ENCODE data around the gene DST. TPM values are rescaled to one million over a fixed set of nuclear protein-coding genes. Genes with fewer than 3 reads are reported as not detected.

DST gene
- total RNA-seq, 1 experiment from 2014 or later, result 144 TPM

DNA sequence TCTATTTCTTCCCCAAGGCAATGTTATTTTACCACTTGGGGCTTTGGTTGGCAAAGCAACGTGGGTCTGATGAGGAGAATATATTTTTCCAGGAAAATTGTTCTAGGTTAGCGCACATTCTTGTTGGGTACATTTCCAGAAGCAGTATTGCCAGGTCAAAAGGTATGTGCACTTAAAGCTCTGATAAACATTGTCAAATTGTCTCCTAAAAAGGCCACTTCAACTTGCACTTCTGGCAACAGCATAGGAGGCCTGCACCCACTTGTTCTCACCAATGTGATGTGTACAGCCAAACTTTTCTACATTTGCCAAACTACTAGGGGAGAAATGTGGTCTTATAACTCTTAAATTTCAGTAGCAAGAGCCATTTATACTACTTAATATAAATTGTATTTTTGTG is 197.8 kb downstream of the DST start:
- Histone ChIP-seq H4K20me1 (ENCODE audit: insufficient read depth) (no peaks in the 10 kb centered on the region), H3K27ac (ENCODE audit: low read depth, low read length) (no peak overlapping the region), H3K4me2 (ENCODE audit: low read length) (no peak overlapping the region), H3K9me2 (ENCODE audit: insufficient read depth) (no peaks in the 10 kb centered on the region), H3K9me3 (ENCODE audit: control insufficient read depth in 1 of 2, insufficient read depth in 1 of 2, low read depth in 1 of 2, low read length in 2 of 2) (peaks cover 0 to under 1% of the 10 kb centered on the region in 2 experiments; a peak in 1 of 4 replicates), H3K9ac (ENCODE audit: low read length) (no peak overlapping the region), H3K27me3 (ENCODE audit: insufficient read depth, low read length) (no peaks in the 10 kb centered on the region), H2AFZ (ENCODE audit: low read depth, low read length, poor library complexity, severe bottlenecking) (no peak overlapping the region), H3K79me2 (ENCODE audit: insufficient read depth, low read length) (no peaks in the 10 kb centered on the region), H3K4me1 (ENCODE audit: control insufficient read depth in 1 of 2, insufficient read depth in 2 of 2, low read length in 2 of 2) (no peaks in the 10 kb centered on the region), H3K36me3 (ENCODE audit: control insufficient read depth in 1 of 2, insufficient read depth in 2 of 2, low read length in 2 of 2) (no peaks in the 10 kb centered on the region), H3K4me3 (replicated peaks in 1 of 2; ENCODE audit: low read depth in 1 of 2, low read length in 2 of 2) (no peak overlapping the region)
- TF ChIP-seq, protein P1, sequence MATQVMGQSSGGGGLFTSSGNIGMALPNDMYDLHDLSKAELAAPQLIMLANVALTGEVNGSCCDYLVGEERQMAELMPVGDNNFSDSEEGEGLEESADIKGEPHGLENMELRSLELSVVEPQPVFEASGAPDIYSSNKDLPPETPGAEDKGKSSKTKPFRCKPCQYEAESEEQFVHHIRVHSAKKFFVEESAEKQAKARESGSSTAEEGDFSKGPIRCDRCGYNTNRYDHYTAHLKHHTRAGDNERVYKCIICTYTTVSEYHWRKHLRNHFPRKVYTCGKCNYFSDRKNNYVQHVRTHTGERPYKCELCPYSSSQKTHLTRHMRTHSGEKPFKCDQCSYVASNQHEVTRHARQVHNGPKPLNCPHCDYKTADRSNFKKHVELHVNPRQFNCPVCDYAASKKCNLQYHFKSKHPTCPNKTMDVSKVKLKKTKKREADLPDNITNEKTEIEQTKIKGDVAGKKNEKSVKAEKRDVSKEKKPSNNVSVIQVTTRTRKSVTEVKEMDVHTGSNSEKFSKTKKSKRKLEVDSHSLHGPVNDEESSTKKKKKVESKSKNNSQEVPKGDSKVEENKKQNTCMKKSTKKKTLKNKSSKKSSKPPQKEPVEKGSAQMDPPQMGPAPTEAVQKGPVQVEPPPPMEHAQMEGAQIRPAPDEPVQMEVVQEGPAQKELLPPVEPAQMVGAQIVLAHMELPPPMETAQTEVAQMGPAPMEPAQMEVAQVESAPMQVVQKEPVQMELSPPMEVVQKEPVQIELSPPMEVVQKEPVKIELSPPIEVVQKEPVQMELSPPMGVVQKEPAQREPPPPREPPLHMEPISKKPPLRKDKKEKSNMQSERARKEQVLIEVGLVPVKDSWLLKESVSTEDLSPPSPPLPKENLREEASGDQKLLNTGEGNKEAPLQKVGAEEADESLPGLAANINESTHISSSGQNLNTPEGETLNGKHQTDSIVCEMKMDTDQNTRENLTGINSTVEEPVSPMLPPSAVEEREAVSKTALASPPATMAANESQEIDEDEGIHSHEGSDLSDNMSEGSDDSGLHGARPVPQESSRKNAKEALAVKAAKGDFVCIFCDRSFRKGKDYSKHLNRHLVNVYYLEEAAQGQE (IDR thresholded peaks at IDR 0.05; ENCODE audit: low read depth), result no peak
- TF ChIP-seq TCF7L2 (IDR thresholded peaks at IDR 0.05; ENCODE audit: borderline replicate concordance, extremely low read depth, insufficient read depth, insufficient read length) (no peak), SP1 (IDR thresholded peaks at IDR 0.05; ENCODE audit: low read depth) (no peak), ZNF274 (IDR thresholded peaks at IDR 0.05; ENCODE audit: low read depth, low read length) (no peak), CEBPB (IDR thresholded peaks at IDR 0.05; ENCODE audit: low read depth) (no peak), EGR1 (IDR thresholded peaks at IDR 0.05; ENCODE audit: low read depth) (no peak), EZH2phosphoT487 (IDR thresholded peaks at IDR 0.05; ENCODE audit: borderline replicate concordance) (no peak)
- no TSS peak for BruUV-seq (replicated peaks)
- DNase-seq (ENCODE audit: low read depth, low spot score) (no peak), ATAC-seq (no peak)
- ChIA-PET POLR2A (no interaction called here), CTCF (no interaction called here), RAD21 (ENCODE audit: low non-redundant PET in 1 of 2, low total read pairs in 2 of 2, uncharacterized antibody in 2 of 2, unreplicated experiment in 2 of 2) (no interaction called here)
- intact Hi-C loops (cut with micrococcal nuclease), result no loop called here
